ENCODE results near the gene BCL2L2.

BCL2L2 gene

GRCh38 chr14:23299986-23300686, 6.5 kb upstream of the BCL2L2 start:
- DNase-seq (ENCODE audit: low read depth), result no peak
- TF ChIP-seq, protein P1, sequence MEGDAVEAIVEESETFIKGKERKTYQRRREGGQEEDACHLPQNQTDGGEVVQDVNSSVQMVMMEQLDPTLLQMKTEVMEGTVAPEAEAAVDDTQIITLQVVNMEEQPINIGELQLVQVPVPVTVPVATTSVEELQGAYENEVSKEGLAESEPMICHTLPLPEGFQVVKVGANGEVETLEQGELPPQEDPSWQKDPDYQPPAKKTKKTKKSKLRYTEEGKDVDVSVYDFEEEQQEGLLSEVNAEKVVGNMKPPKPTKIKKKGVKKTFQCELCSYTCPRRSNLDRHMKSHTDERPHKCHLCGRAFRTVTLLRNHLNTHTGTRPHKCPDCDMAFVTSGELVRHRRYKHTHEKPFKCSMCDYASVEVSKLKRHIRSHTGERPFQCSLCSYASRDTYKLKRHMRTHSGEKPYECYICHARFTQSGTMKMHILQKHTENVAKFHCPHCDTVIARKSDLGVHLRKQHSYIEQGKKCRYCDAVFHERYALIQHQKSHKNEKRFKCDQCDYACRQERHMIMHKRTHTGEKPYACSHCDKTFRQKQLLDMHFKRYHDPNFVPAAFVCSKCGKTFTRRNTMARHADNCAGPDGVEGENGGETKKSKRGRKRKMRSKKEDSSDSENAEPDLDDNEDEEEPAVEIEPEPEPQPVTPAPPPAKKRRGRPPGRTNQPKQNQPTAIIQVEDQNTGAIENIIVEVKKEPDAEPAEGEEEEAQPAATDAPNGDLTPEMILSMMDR (IDR thresholded peaks at IDR 0.05; ENCODE audit: control insufficient read depth, insufficient read depth, low read depth, low read length, missing control alignments), result peak; percentile 0
- peak overlapping the region; percentile 77 for H3K4me3 ChIP-seq (ENCODE audit: control insufficient read depth, low read depth, low read length)

- DNase-seq (ENCODE audit: low read depth), result no peak
- TF ChIP-seq, protein P1 (IDR thresholded peaks at IDR 0.05; ENCODE audit: control insufficient read depth, insufficient read depth, low read depth, low read length, missing control alignments), result no peak
- peak overlapping the region; percentile 77 for H3K4me3 ChIP-seq (ENCODE audit: control insufficient read depth, low read depth, low read length)
Observed at GRCh38 chr14:23300687-23301223, 5.9 kb upstream of the BCL2L2 start.

DNA sequence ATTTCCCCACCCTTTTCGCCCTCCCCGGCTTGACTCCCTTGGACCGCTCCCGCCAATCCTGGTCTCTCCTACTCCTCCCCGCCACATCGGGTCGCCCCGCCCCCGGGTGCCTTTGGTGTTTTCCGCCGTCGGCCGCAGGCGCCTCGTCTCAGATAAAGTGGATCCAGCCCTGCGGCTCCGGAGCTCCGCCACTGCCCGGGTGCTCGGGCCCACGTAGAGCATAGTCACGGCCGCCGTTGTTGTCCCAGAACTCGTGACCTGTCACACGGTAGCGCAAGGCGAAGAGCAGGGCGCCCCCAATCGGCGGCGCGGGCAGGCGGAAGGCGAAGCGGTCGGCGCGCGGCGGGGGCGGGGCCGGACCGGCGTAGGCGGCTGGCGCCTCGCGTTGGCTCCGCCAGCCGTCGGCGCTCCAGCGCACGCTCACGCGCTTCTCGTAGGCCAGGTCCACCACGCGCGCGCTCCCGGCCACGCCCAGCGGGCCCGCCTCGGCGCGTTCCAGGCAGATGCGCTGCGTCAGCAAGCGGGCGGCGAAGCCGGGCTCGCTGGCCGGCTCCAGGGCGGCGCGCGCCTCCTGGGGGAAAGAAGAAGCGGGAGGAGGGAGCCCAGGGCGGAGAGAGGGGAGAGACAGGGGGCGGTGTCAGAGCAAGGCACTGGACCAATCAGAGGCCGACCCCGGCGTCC, 5.2 kb upstream of the BCL2L2 start:
- DNase-seq (ENCODE audit: low read depth), result peak; percentile 90
- H3K4me3 ChIP-seq (ENCODE audit: control insufficient read depth, low read depth, low read length), result peak overlapping the region; percentile 77
- TF ChIP-seq, protein P1 (IDR thresholded peaks at IDR 0.05; ENCODE audit: control insufficient read depth, insufficient read depth, low read depth, low read length, missing control alignments), result peak; percentile 63

- TF ChIP-seq, protein P1 (IDR thresholded peaks at IDR 0.05; ENCODE audit: control insufficient read depth, insufficient read depth, low read depth, low read length, missing control alignments), result no peak
- peak overlapping the region; percentile 75 for H3K4me3 ChIP-seq (ENCODE audit: control insufficient read depth, low read depth, low read length)
- DNase-seq (ENCODE audit: low read depth), result no peak
Observed at GRCh38 chr14:23301969-23302289, 4.7 kb upstream of the BCL2L2 start.

DNA sequence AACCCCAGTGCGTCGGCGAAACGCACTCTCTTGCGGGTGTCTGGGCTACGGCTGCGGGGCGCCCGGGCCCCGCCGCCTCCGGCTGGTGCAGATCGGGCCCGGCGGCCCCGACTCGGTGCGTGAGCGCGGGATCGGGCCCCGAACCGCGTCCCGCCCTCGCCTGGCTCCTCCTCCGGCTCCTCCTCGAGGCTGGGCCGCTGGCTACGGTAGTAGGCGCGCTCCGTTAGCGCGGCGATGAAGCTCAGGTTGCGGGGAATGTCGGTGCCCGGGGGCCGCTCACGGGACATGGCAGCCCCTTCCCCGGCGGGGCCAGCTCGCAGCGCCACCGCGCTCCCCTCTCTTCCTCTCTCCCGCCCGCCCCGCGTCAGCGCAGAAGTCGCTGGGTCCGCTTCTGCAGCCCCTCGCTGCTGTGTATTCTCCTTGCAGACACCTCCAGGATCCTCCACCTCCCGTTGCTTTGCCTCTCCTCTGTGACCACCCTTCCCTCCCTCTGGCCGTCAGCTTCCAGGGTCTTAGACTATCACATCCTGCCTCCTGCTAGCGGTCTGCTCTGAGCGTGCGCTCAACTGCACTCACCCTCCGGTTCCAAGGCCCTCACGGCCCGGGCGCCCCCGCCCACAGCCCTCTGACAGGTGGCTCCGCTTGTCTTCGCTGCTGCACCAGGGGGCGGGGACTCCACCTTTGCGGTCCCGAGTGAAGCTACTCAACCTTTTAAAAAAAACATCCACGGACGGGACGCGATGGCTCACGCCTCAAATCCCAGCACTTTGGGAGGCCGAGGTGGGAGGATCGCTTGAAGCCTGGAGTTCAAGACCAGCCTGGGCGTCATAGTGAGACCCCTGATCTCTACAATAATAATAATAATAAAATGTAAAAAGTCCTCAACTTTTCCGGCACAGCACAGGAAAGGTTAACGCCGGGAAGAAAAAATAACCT, 4.1 kb upstream of the BCL2L2 start, which contains the start of gene PPP1R3E:
Gene PPP1R3E (minus strand): TSS at position 570 of the 936 bp plus-strand sequence. CDS start 283 bp downstream, at position 287.
- peak within 1 kb of the TSS; percentile 75 for H3K4me3 ChIP-seq (ENCODE audit: control insufficient read depth, low read depth, low read length)
- TF ChIP-seq, protein P1 (IDR thresholded peaks at IDR 0.05; ENCODE audit: control insufficient read depth, insufficient read depth, low read depth, low read length, missing control alignments), result no peak
- no peak for DNase-seq (ENCODE audit: low read depth)

DNA sequence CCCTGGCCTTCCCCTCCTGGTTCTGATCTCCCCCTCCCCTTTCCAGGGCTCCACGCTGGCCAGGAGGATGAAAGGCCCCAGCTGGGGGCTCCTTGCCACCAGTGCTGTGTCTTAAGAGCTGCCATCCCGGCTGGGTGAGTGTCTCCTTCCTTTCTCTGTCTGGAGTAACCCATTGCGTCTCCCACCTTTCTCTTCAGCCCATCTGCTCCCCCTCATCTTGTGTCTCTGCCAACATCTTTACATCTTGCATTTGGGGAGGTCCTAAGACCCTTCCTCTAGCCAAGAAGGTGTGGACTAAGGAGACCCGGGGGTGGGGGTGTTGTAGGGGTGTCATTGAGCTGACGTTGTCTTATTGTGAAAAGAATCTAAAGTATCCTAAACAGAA, 505 bp downstream of the BCL2L2 start:
- TF ChIP-seq, protein P1 (IDR thresholded peaks at IDR 0.05; ENCODE audit: control insufficient read depth, insufficient read depth, low read depth, low read length, missing control alignments), result no peak
- DNase-seq (ENCODE audit: low read depth), result no peak
- peak overlapping the region; percentile 72 for H3K4me3 ChIP-seq (ENCODE audit: control insufficient read depth, low read depth, low read length)
